K562 (cell line): ENCODE data around the gene HYI.

Source experiments
- ATF2 ChIP-seq: sonication (generic); formaldehyde crosslinking; IDR thresholded peaks from 2 replicates; pipeline ENCODE4 v1.8.1; 2022; ENCODE audit warnings: missing genetic modification reagents
- CTCF ChIP-seq, 3 experiments: IDR thresholded peaks in 2 of 3; conservative IDR thresholded peaks in 1 of 3; 2 replicates each; pipeline ENCODE4 v1.5.1; 2011 to 2012; ENCODE audit warnings: low read length in 3 of 3, mild to moderate bottlenecking in 3 of 3, control low read depth in 2 of 3, improper control_type of control experiment in 1 of 3, inconsistent platforms in 1 of 3, low read depth in 1 of 3, mixed read lengths in 1 of 3, moderate library complexity in 1 of 3; ENCODE audit not compliant: insufficient read depth in 2 of 3
- DMBX1 ChIP-seq: fragments of 250-450 bp; sonication (Bioruptor Pico); IDR thresholded peaks from 2 replicates; pipeline ENCODE4 v1.8.0; 2022; ENCODE audit warnings: inconsistent platforms, mild to moderate bottlenecking, moderate library complexity, borderline replicate concordance
- POLR2A ChIP-seq: fragments of 450-650 bp; conservative IDR thresholded peaks from 2 replicates; pipeline ENCODE4 v1.6.1; 2016
- RFX5 ChIP-seq: IDR thresholded peaks from 2 replicates; pipeline ENCODE4 v1.6.1; 2011; ENCODE audit warnings: low read depth, mild to moderate bottlenecking, improper control_type of control experiment, low read length

- TF ChIP-seq DMBX1 (CRISPR knock-in tag), result no peak
- no peak for TF ChIP-seq ATF2
- no peak for TF ChIP-seq CTCF (IDR thresholded peaks at IDR 0.05 in 2 of 3, conservative IDR thresholded peaks at IDR 0.05 in 1 of 3; ENCODE audit: insufficient read depth in 2 of 3, low read depth in 1 of 3, low read length in 3 of 3)
- TF ChIP-seq RFX5, result no peak
- no peak for TF ChIP-seq POLR2A
Observed at GRCh38 chr1:43402089-43402865, 51.5 kb downstream of the HYI start.
